Stomach (tissue), 9 donors: ENCODE results near the gene SRPRA. TPM values are rescaled to one million over a fixed set of nuclear protein-coding genes. Genes with fewer than 3 reads are reported as not detected.

Source experiments
- DNase-seq, 2 donors: peaks; one replicate each; pipeline versions ENCODE4 v3.0.0 to v3.0.0-alpha.2; 2013 to 2019
- H3K27ac ChIP-seq, 5 donors: fragments of 200-600 bp in 4 of 5; sonication (generic) in 4 of 5; one replicate each; pipeline ENCODE4 v1.5.1; 2013 to 2019; ENCODE audit warnings: mild to moderate bottlenecking in 1 of 5, moderate library complexity in 1 of 5
- H3K27me3 ChIP-seq, 3 donors: fragments of 200-600 bp; sonication (generic); one replicate each; pipeline ENCODE4 v1.5.1; 2017 to 2019; ENCODE audit warnings: mixed run types in 1 of 3
- H3K36me3 ChIP-seq, 4 donors: fragments of 200-600 bp; sonication (generic); 1 replicate in 3 of 4; 2 replicates in 1 of 4; pipeline ENCODE4 v1.5.1; 2016 to 2019
- H3K4me1 ChIP-seq, 4 donors: fragments of 200-600 bp; sonication (generic); one replicate each; pipeline ENCODE4 v1.5.1; 2016 to 2019
- H3K4me3 ChIP-seq, 4 donors: fragments of 200-600 bp; sonication (generic) in 3 of 4; one replicate each; pipeline ENCODE4 v1.5.1; 2016 to 2019; ENCODE audit warnings: mild to moderate bottlenecking in 1 of 4
- H3K9me3 ChIP-seq, 4 donors: fragments of 200-600 bp; sonication (generic); one replicate each; pipeline ENCODE4 v1.5.1; 2016 to 2019
- EP300 ChIP-seq: sonication (generic); formaldehyde crosslinking; IDR thresholded peaks from one replicate; pipeline ENCODE4 v1.6.1; 2017; ENCODE audit warnings: antibody characterized with exemption
- POLR2A ChIP-seq, 4 donors: fragments of 450-650 bp; IDR thresholded peaks; one replicate each; pipeline ENCODE4 v1.6.1; 2016; ENCODE audit warnings: antibody characterized with exemption in 4 of 4, control low read depth in 2 of 4, mild to moderate bottlenecking in 1 of 4, moderate library complexity in 1 of 4
- POLR2AphosphoS5 ChIP-seq, 3 donors: sonication (generic); formaldehyde crosslinking; IDR thresholded peaks; one replicate each; pipeline ENCODE4 v1.6.1; 2016; ENCODE audit warnings: antibody characterized with exemption in 3 of 3
- WGBS, 5 donors: extraction: QIAGEN DNeasy Blood & Tissue Kit in 3 of 5; methylation state at CpG; one replicate each; pipeline versions ENCODE4 v1.1.5 to v1.1.7; 2013 to 2018; 5-methylcytosine and 5-hydroxymethylcytosine counted together
- intact Hi-C: fragments of 100-400 bp; cut with DNase I; formaldehyde crosslinking; loops from one replicate; pipeline ENCODE4 v1.15.1; 2023; ENCODE audit warnings: low total_unique reads
- polyA plus RNA-seq, 3 donors: library from polyadenylated mRNA; stranded (reverse); fragments of 200-250 nt; gene quantifications; one replicate each; pipeline ENCODE4 v1.2.3, GENCODE V29; 2013
- total RNA-seq, 5 donors: library from RNA; depleted of rRNA; stranded (reverse); fragments of >200 nt; gene quantifications; one replicate each; pipeline versions ENCODE4 v1.1.0 to v1.2.3, GENCODE V29; 2014 to 2016
- TF ChIP-seq, protein P1 (sequence below), 7 experiments: fragments of 450-650 bp in 4 of 7; fragments of 200-600 bp in 3 of 7; sonication (generic) in 3 of 7; IDR thresholded peaks; one replicate each; pipeline ENCODE4 v1.5.1; 2016 to 2019; ENCODE audit warnings: antibody characterized with exemption in 7 of 7, control low read depth in 2 of 7, mild to moderate bottlenecking in 1 of 7
- donor health status: healthy with polysubstance abuse.
- donor health status: Bipolar disorder and iron deficiency.
- donor health status: healthy.

The SRPRA gene
- total and polyA plus RNA-seq, 8 donors: 13.9 to 255 (median 48.7) TPM

DNA sequence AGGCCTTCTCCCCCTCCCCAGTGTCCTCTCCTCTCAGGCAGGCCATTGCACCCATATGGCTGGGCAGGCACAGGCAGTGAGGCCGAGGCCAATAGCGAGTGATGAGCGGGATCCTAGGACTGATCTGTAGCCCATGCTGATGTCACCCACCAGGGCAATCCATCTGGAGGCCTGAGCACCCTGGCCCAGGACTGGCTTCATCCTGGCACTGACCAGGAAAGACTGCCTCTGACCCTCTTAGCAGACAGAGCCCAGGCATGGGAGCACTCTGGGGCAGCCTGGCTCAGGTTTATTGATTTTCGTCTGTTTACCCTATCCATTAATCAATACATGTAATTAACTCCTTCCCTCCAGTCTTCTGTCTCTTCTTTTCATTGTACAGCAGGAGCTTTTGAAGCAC, 9.1 kb upstream of the SRPRA start:
- Histone ChIP-seq H3K36me3 (peaks cover 16 to 59% (median 54%) of the 10 kb centered on the region in 4 donors), H3K4me3 (no peak overlapping the region), H3K9me3 (no peaks in the 10 kb centered on the region), H3K27ac (no peak overlapping the region), H3K4me1 (peaks cover 8 to 22% (median 11%) of the 10 kb centered on the region in 4 donors), H3K27me3 (no peaks in the 10 kb centered on the region)
- 85 to 94% (median 90%) methylated on average over 4 of the region's 4 CpGs for WGBS, 5 donors
- intact Hi-C loops: no loop called here
- no peak for DNase-seq
- TF ChIP-seq EP300 (no peak), POLR2A (IDR thresholded peaks at IDR 0.05) (no peak), POLR2AphosphoS5 (IDR thresholded peaks at IDR 0.05) (no peak)
- TF ChIP-seq, protein P1, sequence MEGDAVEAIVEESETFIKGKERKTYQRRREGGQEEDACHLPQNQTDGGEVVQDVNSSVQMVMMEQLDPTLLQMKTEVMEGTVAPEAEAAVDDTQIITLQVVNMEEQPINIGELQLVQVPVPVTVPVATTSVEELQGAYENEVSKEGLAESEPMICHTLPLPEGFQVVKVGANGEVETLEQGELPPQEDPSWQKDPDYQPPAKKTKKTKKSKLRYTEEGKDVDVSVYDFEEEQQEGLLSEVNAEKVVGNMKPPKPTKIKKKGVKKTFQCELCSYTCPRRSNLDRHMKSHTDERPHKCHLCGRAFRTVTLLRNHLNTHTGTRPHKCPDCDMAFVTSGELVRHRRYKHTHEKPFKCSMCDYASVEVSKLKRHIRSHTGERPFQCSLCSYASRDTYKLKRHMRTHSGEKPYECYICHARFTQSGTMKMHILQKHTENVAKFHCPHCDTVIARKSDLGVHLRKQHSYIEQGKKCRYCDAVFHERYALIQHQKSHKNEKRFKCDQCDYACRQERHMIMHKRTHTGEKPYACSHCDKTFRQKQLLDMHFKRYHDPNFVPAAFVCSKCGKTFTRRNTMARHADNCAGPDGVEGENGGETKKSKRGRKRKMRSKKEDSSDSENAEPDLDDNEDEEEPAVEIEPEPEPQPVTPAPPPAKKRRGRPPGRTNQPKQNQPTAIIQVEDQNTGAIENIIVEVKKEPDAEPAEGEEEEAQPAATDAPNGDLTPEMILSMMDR (IDR thresholded peaks at IDR 0.05): no peak

GRCh38 chr11:126277322-126277721, 8.6 kb upstream of the SRPRA start:
- no peak overlapping the region for H3K4me3 ChIP-seq
- no peak for DNase-seq
- peaks cover 6 to 19% (median 9%) of the 10 kb centered on the region in 4 donors for H3K4me1 ChIP-seq
- 91 to 97% (median 92%) methylated on average over 10 to 11 of the region's 11 CpGs for WGBS, 5 donors
- H3K9me3 ChIP-seq: no peaks in the 10 kb centered on the region
- no peak overlapping the region for H3K27ac ChIP-seq
- intact Hi-C loops: no loop called here
- peaks cover 16 to 62% (median 58%) of the 10 kb centered on the region in 4 donors for H3K36me3 ChIP-seq
- no peaks in the 10 kb centered on the region for H3K27me3 ChIP-seq
- TF ChIP-seq POLR2AphosphoS5 (IDR thresholded peaks at IDR 0.05): no peak
- TF ChIP-seq, protein P1 (IDR thresholded peaks at IDR 0.05): no peak
- TF ChIP-seq EP300: no peak
- no peak for TF ChIP-seq POLR2A (IDR thresholded peaks at IDR 0.05)

DNA sequence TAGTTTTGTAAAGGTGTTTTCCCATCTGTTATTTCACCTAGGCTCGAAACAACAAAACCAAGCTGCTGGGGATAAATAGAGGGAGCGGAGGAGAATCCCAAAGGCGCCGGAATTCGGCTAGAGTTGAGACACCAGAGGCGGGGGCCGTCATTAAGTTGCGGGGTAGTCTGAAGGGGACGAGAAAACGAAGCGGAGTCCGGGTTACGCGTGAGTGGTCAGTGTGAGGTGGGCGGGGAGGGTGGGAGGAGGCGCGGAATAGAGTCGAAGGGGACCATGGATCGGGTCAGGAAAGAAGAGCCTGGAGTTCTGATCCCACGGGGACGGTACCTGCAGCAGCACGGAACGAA, 361 bp downstream of the SRPRA start:
- H3K27me3 ChIP-seq: no peaks in the 10 kb centered on the region
- 0 to 1% (median 1%) methylated on average over 23 of the region's 23 CpGs for WGBS, 5 donors
- H3K27ac ChIP-seq: peak overlapping the region; percentile 83 to 98 (median 95)
- H3K4me1 ChIP-seq: peaks cover 12 to 40% (median 33%) of the 10 kb centered on the region in 4 donors
- peaks cover 40 to 57% (median 52%) of the 10 kb centered on the region in 4 donors for H3K36me3 ChIP-seq
- intact Hi-C loops: no loop called here
- TF ChIP-seq, protein P1 (IDR thresholded peaks at IDR 0.05): no peak
- TF ChIP-seq POLR2AphosphoS5 (IDR thresholded peaks at IDR 0.05): no peak
- TF ChIP-seq EP300: no peak
- no peak for TF ChIP-seq POLR2A (IDR thresholded peaks at IDR 0.05)
- no peaks in the 10 kb centered on the region for H3K9me3 ChIP-seq
- H3K4me3 ChIP-seq: peak overlapping the region; percentile 71 to 98 (median 86)
- no peak for DNase-seq

- Histone ChIP-seq H3K9me3 (no peaks in the 10 kb centered on the region), H3K27ac (peak overlapping the region; percentile 72 to 98 (median 95)), H3K4me1 (peaks cover 12 to 40% (median 33%) of the 10 kb centered on the region in 4 donors), H3K36me3 (peaks cover 46 to 57% (median 52%) of the 10 kb centered on the region in 4 donors), H3K4me3 (peak overlapping the region; percentile 71 to 98 (median 86)), H3K27me3 (no peaks in the 10 kb centered on the region)
- intact Hi-C loops: no loop called here
- TF ChIP-seq EP300 (no peak), POLR2AphosphoS5 (IDR thresholded peaks at IDR 0.05) (no peak)
- WGBS, 5 donors: 25 to 48% (median 44%) methylated on average over 6 of the region's 6 CpGs
- peak in 1 of 2 donors; percentile 90 for DNase-seq
These were observed 1.0 kb downstream of the SRPRA start for GRCh38 chr11:126267650-126268049.

- WGBS, 5 donors: 64 to 82% (median 79%) methylated on average over 8 of the region's 8 CpGs
- no peak for DNase-seq
- intact Hi-C loops: no loop called here
These were observed 2.9 kb downstream of the SRPRA start for GRCh38 chr11:126265811-126266210.

More at GRCh38 chr11:126265811-126266210, 2.9 kb downstream of the SRPRA start:
- TF ChIP-seq POLR2AphosphoS5 (IDR thresholded peaks at IDR 0.05) (no peak), EP300 (no peak), POLR2A (IDR thresholded peaks at IDR 0.05) (no peak)
- TF ChIP-seq, protein P1 (IDR thresholded peaks at IDR 0.05): no peak
- no peaks in the 10 kb centered on the region for H3K27me3 ChIP-seq
- peaks cover 12 to 40% (median 33%) of the 10 kb centered on the region in 4 donors for H3K4me1 ChIP-seq
- no peaks in the 10 kb centered on the region for H3K9me3 ChIP-seq
- H3K27ac ChIP-seq: no peak overlapping the region
- peaks cover 55 to 68% (median 67%) of the 10 kb centered on the region in 4 donors for H3K36me3 ChIP-seq
- H3K4me3 ChIP-seq: no peak overlapping the region
